G401 (cell line): ENCODE data around the gene FOXS1. TPM values are rescaled to one million over a fixed set of nuclear protein-coding genes. Genes with fewer than 3 reads are reported as not detected.
A peak's percentile ranks its signal among the peaks of the same experiment; 100 is the strongest.
"Not testable (repeated sequence)": the region's sequence is repeated elsewhere in the genome, so short reads cannot be mapped to it uniquely, and the experiment has no call there.

ENCODE experiments used
- DNase-seq: peaks from one replicate; pipeline ENCODE4 v3.0.0-alpha.2; 2015; ENCODE audit warnings: low spot score
- in situ Hi-C: cut with HindIII; loops from 2 replicates; pipeline ENCODE4 v1.10.0; 2016; ENCODE audit warnings: low sequenced_read_pairs, mixed read lengths
- total RNA-seq: library from RNA; depleted of rRNA; stranded (reverse); fragments of >200 nt; shearing (Covaris generic); gene quantifications from 2 replicates; pipeline ENCODE4 v1.2.3, GENCODE V29; 2014

Gene FOXS1
- total RNA-seq, 1 experiment from 2014 or later, result 3.4 TPM

DNA sequence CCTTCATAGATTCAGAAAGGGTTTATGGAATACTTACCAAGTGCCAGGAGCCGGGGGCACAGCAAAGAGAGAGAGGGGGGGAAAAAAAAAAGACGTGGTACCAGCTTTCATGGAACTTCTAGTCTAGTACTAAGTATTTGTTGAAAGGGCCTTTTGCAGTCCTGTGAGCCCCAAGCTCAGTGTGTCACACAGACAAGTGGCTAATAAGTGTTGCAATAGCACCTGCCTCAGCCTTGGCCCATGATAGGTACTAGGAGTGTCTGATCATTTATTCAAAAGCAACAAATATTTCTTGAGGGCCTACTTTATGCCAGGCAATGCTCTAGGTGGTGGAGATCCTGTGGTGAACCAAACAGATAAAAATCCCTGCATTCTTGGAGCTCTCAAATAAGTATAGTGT is 18.3 kb downstream of the FOXS1 start:
- DNase-seq, result no peak
- in situ Hi-C loops, result no loop called here

DNA sequence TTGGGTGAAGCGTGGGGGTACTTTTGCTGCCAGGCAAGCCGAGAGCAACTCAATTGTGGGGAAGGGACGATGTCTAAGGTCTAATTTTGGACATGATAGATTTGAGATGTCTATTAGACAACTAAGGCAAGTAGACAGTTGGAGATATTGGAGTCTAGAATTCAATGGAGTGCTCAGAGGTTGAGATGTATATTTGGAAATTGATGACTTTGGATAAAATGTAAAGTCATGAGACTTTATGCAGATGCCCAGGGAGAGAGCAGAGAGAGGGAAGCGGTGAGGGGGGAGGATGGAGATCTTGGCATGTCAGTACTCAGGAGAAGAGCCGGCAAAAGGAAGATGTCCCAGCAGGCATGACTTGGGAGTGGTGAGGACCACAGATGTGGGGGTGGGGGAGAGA is 19.3 kb downstream of the FOXS1 start:
- DNase-seq, result no peak
- in situ Hi-C loops, result no loop called here

DNA sequence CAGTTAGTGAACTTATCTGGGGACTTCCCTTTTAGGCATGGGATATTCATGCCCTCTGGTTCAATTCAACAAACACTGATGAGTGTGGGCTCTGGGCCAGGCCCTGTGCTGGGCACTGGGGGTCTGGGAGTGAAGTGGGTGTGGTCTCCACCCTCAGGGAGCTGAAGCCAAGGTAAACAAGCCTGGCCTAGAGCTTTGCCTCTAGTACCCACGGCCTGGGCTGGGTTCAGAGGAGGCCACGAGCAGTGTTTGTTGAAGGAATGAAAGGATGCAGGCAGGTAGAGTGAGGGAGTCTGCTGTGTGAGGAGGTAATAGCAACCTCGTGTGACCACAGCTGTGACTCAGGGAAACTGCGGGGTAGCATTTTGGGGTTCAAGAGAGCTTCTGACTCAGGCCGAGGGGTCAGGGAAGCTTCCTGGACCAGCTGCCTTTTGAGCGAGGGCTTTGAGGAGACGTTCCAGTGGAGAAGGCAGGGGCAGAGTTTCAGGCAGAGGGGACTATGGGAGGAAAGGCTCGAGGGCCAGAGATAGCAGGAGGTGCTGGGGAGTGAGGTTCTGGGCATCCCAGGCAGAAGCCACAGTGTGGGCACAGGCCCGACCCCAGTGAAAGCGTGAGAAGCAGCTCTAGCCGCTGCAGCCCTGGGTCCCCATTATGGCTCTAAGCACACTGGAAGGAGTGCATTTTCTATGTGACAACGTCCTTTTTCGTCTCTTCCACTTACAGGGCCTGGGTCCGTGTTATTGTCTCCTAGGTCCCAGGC is 20.7 kb downstream of the FOXS1 start:
- in situ Hi-C loops, result no loop called here
- no peak for DNase-seq

DNA sequence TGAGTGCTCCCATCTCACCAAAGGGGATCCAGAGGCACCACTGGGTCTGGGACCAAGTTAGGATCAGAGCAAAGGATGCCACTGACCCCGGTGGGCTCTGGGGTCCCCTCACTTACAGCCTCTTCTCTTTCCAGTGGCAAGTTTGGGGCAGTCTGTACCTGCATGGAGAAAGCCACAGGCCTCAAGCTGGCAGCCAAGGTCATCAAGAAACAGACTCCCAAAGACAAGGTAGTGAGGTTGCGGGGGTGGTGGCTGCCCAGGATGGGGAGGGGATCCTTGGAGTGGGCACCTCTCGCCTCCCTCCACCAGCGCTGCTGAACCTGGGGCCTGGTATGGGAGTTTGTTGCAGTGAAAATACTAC is 21.3 kb downstream of the FOXS1 start:
- no peak for DNase-seq
- in situ Hi-C loops, result no loop called here

DNA sequence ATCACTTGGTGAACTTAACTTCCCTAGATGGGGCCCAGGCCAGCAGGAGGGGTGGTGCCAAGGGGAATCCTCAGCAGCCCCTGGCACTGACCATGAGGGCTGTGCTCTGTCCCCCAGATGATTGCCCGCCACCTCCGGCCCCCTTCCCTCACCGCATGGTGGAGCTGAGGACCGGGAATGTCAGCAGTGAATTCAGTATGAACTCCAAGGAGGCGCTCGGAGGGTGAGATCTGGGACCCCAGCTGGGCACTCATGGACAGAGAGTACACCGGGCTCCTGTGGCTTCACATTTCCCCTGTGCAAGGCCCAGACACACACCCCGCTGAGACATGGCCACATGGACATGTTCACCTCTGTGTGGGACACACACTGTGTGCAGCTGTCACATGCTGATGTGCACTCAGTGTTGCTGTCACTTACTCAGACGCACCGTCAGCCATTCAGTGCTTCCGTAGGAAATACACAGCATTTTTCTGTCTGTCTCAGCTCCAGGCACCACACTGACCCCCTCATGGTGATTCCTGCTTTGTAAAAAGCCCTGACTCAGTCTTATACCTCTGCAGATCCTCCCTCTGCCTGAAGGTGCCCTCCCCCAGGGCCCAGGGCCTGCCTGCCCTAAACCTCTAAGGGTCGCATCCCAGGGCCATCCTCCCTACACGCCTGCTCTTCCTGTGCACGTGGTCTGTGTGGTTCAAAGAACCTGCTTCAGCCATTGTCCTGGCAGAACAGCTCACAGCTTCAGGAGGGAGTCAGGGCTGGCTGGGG is 21.9 kb downstream of the FOXS1 start:
- in situ Hi-C loops, result no loop called here
- DNase-seq, result no peak

DNA sequence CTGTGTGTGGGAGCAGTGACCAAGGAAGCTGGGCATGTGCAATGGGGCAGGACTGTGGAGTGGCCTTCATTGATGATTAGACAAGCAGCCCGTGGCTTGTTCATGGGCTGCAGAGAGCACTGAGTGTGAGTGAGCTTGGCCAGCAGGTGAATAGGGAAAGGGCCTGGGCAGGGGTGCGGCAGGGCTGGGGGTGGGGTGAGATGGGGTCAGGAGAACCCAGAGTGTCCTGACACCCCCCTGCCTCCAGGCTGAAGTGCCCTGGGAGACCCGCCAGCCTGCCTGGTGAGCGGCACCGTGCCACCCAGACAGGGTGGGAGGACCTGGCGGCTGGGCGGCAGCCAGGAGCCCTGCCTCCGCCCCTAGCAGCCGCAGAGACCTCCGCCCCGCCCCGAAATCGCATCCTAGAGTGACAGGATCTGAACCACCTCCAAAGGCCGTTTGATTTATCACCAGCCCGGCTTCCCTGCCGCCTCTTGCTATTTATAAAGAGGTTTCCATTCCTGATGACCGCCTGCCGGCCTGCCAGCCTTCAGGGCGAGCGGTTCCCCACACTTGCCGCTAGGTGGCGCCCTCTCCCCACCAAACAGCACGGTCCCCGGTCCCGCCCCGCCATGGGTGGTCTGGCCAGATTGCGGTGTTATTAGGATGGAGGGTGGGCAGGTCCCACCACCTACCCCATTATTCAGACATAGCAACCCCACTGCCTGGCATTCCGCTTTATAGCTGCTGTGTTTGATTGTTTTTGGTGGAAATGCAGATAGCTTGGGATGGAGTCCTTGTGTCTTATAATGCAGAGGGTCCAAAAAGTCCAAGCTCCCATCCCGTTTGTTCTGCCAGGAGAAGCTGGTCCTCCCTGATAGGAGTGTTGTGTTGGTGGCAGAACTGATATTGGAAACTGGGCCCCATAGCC is 22.7 kb downstream of the FOXS1 start:
- in situ Hi-C loops, result no loop called here
- DNase-seq, result peak; percentile 80

DNA sequence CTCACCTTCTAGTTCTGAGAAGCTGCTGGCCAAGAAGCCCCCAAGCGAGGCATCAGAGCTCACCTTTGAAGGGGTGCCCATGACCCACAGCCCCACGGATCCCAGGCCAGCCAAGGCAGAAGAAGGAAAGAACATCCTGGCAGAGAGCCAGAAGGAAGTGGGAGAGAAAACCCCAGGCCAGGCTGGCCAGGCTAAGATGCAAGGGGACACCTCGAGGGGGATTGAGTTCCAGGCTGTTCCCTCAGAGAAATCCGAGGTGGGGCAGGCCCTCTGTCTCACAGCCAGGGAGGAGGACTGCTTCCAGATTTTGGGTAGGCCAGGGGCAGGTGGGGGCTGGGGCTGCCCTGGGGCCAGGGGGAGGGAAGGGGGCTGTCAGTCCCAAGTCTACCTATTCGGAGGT is 24.0 kb downstream of the FOXS1 start:
- in situ Hi-C loops, result no loop called here

DNA sequence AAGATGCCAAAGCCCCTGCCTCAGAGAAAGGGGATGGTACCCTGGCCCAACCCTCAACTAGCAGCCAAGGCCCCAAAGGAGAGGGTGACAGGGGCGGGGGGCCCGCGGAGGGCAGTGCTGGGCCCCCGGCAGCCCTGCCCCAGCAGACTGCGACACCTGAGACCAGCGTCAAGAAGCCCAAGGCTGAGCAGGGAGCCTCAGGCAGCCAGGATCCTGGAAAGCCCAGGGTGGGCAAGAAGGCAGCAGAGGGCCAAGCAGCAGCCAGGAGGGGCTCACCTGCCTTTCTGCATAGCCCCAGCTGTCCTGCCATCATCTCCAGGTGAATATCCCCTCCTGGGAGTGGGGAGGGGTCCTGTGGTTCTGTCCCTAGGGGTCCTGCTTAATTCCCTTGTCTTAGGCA is 25.2 kb downstream of the FOXS1 start:
- in situ Hi-C loops, result no loop called here
- DNase-seq, result no peak

More for the DNA sequence above, 24.0 kb downstream of the FOXS1 start:
- no peak for DNase-seq

DNA sequence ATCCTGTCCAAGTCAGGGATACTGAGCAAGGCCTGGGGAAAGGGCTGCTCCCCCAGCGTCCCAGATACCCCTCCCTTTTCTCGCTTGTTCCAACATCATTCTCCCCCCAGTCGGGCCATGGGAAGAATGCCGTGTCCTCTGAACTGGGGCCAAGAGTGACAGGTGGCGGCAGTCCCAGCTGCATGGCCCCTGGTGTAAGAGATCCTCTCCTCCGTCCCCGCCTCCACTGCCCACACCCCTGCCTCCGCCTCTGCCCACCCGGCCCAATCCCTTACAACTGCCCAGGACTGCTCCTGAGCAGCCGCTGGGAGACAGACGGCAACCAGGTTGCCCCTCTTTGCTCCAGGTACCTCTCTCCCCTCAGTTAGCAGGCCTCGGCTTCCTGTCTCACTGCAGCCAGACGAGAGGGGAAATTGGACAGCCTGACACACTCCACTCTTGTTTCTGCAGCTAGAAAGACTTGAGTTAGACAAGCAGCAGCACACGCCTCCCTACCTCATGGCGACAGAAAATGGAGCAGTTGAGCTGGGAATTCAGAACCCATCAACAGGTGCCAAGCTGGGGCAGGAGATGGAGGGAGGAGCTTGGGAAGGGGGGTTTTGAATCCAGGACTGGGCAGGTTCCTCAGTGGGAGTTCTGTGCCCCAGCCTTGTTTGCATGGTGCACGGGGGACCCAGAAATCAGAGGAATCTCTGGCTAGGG is 26.2 kb downstream of the FOXS1 start, which contains the start of gene MYLK2:
Gene MYLK2 (plus strand): TSS at position 274 of the 702 bp plus-strand sequence. CDS start 225 bp downstream, at position 499.
- in situ Hi-C loops, result no loop called here
- DNase-seq, result no peak

DNA sequence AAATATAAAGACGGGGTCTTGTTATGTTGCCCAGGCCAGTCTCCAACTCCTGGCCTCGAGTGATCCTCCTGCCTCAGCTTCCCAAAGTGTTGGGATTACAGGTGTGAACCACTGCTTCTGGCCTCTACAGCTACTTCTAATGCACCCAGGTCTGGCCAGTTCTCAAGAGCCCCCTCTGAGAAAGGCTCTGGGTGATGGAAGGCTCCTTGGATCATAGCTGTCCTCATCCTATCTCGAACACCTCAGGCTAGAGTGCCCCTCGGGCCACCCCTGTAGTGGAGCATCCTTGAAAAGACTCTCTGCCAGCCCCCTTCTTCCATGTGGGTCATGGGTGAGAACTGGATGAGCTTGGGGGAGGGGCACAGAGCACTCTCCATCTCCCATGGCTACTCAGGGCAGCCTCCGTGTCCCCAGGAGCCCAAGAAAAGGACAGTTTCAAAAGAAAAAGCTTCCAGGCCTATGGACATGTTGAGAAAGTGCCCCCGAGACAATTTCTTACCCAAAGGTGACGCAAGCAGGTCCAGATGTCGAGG is 27.0 kb downstream of the FOXS1 start:
- in situ Hi-C loops, result no loop called here
- no peak for DNase-seq

DNA sequence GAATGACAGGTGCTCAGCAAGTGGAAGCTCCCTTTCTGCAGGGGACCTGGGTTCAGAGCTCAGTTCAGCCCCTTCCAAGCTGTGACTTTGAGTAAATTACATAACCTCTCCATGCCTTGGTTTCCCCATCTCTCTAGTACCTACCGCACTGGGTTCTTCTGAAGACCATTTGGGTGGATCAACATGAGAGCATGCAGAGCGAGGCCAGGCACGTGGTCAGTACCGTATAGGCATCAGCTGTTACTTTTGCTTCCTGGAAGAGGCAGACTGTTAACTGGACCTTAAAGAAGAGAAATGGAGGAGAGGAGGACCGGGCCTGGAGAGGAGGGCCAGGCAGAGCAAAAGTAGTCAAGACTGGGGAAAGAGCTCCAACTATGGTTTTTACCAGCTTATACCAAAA is 27.9 kb downstream of the FOXS1 start:
- no peak for DNase-seq
- in situ Hi-C loops, result no loop called here

DNA sequence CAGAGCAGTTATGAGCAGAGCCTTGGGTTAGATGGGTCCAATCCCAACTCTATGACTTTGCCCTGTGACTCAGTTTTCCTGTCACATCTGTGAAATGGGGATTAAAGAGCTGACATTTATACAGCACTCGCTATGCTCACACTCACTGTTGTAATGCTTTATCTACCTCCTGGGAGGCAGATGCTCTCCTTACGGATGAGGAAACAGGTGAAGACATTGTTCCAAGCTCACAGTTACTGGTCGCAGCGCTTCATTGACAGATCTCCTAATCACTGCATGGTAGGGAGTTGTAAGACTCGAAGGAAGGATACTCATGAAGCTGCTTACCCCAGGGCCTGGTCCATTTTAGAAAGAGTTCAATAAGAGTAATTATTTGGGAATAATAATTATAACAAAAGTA is 29.2 kb downstream of the FOXS1 start:
- in situ Hi-C loops, result no loop called here

DNA sequence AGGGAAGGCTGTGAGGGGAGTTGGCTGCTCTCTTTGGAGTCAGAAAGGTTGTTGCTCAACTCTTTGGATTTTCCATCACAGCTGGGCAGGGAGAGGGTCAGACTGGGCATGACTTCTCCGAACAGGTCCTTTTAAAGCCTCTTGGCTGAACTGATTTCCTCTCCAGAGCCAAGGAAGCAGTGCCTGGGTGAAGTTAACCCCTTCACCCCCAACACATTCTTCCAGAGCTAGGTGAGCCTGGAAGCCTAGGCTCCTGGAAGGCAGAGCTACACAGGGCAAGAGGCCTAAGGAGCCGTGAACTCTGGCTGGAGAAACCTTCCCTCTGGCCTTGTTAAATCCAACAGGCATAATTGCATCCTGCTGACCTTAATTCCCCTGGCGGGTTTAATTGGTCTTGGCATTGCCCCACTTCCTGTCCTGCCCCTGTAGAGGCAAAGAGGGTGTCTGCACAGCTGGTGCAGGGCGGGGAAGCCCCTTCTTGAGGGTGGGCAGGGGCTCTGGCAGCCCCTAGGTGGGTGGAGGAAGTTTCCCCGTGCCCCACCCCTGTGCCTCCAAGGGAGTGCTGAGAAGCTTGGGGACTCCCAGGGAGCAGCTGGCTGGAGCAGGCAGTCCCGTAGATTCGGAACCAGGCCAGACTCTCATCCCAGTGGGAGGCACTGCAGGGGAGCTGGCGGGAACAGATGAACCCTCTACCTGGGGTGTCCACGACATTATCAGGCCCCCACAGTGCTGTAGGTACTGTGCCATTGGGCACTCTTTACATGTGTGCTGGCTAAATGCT is 29.8 kb downstream of the FOXS1 start:
- peak; percentile 39 for DNase-seq
- in situ Hi-C loops, result no loop called here

More for the DNA sequence above, 29.2 kb downstream of the FOXS1 start:
- peak; percentile 69 for DNase-seq

DNA sequence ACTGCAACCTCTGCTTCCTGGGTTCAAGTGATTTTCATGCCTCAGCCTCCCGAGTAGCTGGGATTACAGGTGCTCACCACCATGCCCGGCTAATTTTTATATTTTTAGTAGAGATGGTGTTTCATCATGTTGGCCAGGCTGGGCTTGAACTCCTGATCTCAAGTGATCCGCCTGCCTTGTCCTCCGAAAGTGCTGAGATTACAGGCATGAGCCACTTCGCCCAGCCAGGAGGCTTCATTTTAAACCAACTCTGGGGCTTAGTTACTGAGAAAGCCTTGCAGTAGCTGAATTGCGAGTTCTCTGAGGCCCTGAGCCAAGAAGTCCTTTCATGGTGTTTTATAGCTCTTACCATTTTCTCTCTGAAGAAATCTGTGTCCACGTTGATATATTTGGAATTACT is 31.3 kb downstream of the FOXS1 start:
- DNase-seq, in situ Hi-C loops: not testable (repeated sequence)

DNA sequence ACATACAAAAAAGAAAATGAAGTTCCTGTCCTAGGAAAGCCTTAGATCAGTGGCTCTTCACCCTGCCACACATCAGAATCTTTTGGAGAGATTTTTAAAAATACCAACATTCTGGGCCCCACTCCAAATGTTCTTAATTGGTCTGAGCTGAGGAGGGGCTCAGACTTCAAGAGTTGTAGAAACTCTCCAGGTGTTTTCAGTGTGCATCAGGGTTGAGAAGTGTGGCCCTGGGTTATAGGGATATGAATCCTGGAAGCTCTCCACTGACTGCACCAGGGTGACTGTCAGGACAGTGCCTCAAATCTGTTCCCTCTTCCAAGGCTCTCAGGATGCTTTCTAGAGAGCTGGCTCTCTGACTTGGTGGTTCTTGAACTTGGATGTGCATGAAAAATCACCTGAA is 31.8 kb downstream of the FOXS1 start:
- DNase-seq, result no peak
- in situ Hi-C loops, result no loop called here

DNA sequence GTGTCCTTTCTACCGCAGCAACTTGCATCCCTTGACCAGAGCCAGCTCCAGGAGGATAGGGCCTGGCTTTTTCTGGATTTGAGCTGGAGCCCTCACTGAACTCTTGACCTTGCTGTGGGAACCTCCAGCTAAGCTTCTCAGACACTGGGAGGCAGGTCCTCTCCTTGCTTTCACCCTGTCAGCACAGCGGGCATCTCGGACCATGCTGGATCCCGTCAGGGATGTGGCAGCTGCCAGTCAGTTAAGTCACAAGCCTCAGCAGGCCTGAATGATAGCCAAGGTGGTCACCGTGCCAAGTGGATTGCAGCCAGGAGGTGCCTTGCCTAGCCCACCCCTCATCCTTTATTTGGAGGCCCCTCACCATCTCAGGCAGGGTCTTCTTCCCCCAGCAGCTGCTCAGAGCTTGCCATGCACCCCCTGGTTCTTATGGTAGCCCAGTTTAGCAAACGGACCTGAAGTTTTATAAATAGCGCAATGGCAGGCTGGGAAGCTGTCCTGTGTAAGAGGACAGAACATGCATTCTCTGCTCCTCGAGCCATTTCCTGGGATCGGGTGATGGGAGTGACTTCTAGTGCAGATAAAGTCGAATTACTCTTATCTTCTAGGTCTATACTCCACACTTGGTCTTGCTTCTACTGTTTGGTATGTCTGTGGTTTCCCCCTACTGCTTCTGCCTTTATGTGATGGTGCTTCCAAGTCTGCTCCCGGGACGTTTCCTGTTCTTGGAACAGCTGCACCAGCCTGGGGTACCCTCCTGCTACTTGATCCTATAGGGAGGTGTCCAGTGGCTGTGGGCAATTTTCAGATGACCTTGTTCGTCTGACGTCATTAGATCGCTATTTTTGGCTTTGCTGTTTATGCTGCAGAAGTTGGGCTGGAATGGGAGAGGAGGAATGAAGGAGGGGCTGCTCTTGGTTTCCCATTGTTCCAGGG is 33.3 kb downstream of the FOXS1 start:
- no peak for DNase-seq
- in situ Hi-C loops, result no loop called here

DNA sequence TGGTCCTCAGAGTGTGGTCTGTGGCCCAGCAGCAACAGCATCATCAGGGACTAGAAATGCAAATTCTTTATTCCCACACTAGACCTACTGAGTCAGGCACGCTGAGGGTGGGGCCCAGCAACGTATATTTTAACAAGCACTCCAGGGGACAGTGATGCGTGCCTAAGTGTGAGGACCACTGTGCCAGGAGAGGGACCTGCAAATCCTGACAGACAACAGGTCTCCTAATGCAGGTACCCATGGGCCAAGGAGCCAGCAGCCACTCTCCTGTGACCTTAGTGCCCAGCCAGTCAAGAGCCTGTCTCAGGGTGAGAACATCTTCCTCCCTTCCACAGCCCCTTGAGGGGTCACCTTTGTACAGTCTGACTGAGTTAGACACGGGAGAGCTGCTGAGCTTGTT is 34.2 kb downstream of the FOXS1 start:
- in situ Hi-C loops, result no loop called here
- no peak for DNase-seq
